Upper lobe of left lung (tissue), 6 donors: Measurements from ENCODE around the gene SLC6A18. TPM values are rescaled to one million over a fixed set of nuclear protein-coding genes. Genes with fewer than 3 reads are reported as not detected.
A peak's percentile ranks its signal among the peaks of the same experiment; 100 is the strongest.

Experiments used
- ATAC-seq, 2 donors: fragments of 200-7000 bp; cut with Tn5 transposase; one replicate each; pipeline ENCODE4 v1.9.1; 2022; ENCODE audit warnings: mild to moderate bottlenecking in 2 of 2, moderate library complexity in 2 of 2; ENCODE audit not compliant: low FRiP score in 2 of 2
- DNase-seq, 2 donors: peaks; one replicate each; pipeline ENCODE4 v3.0.0-alpha.2; 2019 to 2020
- H3K27ac ChIP-seq, 4 donors: fragments of 200-600 bp; sonication (generic); one replicate each; pipeline ENCODE4 v1.5.1; 2016 to 2019
- H3K27me3 ChIP-seq, 4 donors: fragments of 200-600 bp; sonication (generic); one replicate each; pipeline ENCODE4 v1.5.1; 2017 to 2019
- H3K36me3 ChIP-seq, 4 donors: fragments of 200-600 bp; sonication (generic); one replicate each; pipeline ENCODE4 v1.5.1; 2016 to 2019
- H3K4me1 ChIP-seq, 4 donors: fragments of 200-600 bp; sonication (generic); one replicate each; pipeline ENCODE4 v1.5.1; 2018 to 2019
- H3K4me3 ChIP-seq, 4 donors: fragments of 200-600 bp; sonication (generic); one replicate each; pipeline ENCODE4 v1.5.1; 2017 to 2019; ENCODE audit warnings: mild to moderate bottlenecking in 2 of 4, moderate library complexity in 1 of 4
- H3K9me3 ChIP-seq, 4 donors: fragments of 200-600 bp; sonication (generic); one replicate each; pipeline ENCODE4 v1.5.1; 2018 to 2019
- EP300 ChIP-seq, 4 donors: sonication (generic); formaldehyde crosslinking; IDR thresholded peaks; one replicate each; pipeline ENCODE4 v1.5.1; 2017; ENCODE audit warnings: antibody characterized with exemption in 4 of 4, control low read depth in 2 of 4
- POLR2A ChIP-seq, 4 donors: fragments of 450-650 bp; IDR thresholded peaks; one replicate each; pipeline ENCODE4 v1.5.1; 2016 to 2017; ENCODE audit warnings: antibody characterized with exemption in 4 of 4, mild to moderate bottlenecking in 2 of 4
- POLR2AphosphoS5 ChIP-seq, 2 donors: sonication (generic); formaldehyde crosslinking; IDR thresholded peaks; one replicate each; pipeline ENCODE4 v1.5.1; 2017; ENCODE audit warnings: antibody characterized with exemption in 2 of 2
- WGBS, 2 donors: methylation state at CpG; one replicate each; pipeline ENCODE4 v1.1.5; 2017 to 2018; 5-methylcytosine and 5-hydroxymethylcytosine counted together
- total RNA-seq, 6 donors: library from RNA; depleted of rRNA in 4 of 6; stranded (reverse); fragments of >200 nt in 4 of 6; gene quantifications; one replicate each; pipeline versions ENCODE4 v1.1.0 to v1.2.1, GENCODE V29; 2016 to 2021
- TF ChIP-seq, protein P1 (sequence below), 6 experiments: fragments of 450-650 bp in 4 of 6; fragments of 200-600 bp in 2 of 6; sonication (generic) in 2 of 6; IDR thresholded peaks; one replicate each; pipeline ENCODE4 v1.5.1; 2016 to 2019; ENCODE audit warnings: antibody characterized with exemption in 6 of 6
- donor health status: DM: no; HTN: no; CAD: no; lungs with moderate emphysema.
- donor health status: DM: no; HTN: yes; CAD: no; lungs with severe emphysema.

Gene SLC6A18
- total RNA-seq, 6 donors from 2014 or later, result not detected

GRCh38 chr5:1207555-1207954 lies 17.6 kb upstream of the SLC6A18 start:
- WGBS, 2 donors, result 65 to 71% methylated on average over 6 of the region's 6 CpGs
- H3K4me3 ChIP-seq, result no peak overlapping the region
- H3K9me3 ChIP-seq, result no peaks in the 10 kb centered on the region

DNA sequence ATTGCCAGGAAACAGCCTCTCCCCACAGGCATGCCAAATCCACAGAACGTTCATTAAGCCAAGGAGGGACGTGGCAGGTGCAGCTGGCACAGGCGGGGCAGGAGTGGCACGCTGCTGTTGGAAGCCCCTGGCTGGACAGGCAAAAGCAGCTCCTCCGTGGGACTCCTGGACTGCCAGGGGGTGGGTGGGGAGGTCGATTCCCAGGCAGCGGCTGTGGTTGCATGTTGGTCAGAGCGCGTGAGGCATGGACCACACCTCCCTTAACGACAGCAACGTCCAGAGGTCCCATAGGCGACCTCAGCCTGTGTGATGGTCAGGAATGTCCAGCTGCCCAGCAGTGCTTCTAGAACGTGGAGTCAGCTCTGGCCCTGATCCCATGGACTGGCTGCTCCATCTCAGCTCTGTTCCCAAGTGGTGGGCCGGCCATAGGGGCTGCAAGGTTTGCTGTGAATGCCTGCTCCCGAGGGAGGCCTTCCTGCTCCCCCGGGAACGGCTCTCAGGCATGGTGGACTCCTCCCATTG lies 16.9 kb upstream of the SLC6A18 start:
- no peak overlapping the region for H3K27ac ChIP-seq
- peaks cover 0 to 4% (median 0%) of the 10 kb centered on the region in 4 donors for H3K4me1 ChIP-seq
- ATAC-seq (no peak), DNase-seq (peak in 1 of 2 donors; percentile 56)
- H3K4me3 ChIP-seq, result no peak overlapping the region
- TF ChIP-seq POLR2A (IDR thresholded peaks at IDR 0.05) (no peak), EP300 (IDR thresholded peaks at IDR 0.05) (no peak), POLR2AphosphoS5 (IDR thresholded peaks at IDR 0.05) (no peak)
- TF ChIP-seq, protein P1, sequence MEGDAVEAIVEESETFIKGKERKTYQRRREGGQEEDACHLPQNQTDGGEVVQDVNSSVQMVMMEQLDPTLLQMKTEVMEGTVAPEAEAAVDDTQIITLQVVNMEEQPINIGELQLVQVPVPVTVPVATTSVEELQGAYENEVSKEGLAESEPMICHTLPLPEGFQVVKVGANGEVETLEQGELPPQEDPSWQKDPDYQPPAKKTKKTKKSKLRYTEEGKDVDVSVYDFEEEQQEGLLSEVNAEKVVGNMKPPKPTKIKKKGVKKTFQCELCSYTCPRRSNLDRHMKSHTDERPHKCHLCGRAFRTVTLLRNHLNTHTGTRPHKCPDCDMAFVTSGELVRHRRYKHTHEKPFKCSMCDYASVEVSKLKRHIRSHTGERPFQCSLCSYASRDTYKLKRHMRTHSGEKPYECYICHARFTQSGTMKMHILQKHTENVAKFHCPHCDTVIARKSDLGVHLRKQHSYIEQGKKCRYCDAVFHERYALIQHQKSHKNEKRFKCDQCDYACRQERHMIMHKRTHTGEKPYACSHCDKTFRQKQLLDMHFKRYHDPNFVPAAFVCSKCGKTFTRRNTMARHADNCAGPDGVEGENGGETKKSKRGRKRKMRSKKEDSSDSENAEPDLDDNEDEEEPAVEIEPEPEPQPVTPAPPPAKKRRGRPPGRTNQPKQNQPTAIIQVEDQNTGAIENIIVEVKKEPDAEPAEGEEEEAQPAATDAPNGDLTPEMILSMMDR (IDR thresholded peaks at IDR 0.05), result no peak
- 60 to 71% methylated on average over 12 to 17 of the region's 17 CpGs for WGBS, 2 donors
- H3K36me3 ChIP-seq, result no peaks in the 10 kb centered on the region
- H3K9me3 ChIP-seq, result no peaks in the 10 kb centered on the region
- no peaks in the 10 kb centered on the region for H3K27me3 ChIP-seq

More at GRCh38 chr5:1207555-1207954, 17.6 kb upstream of the SLC6A18 start:
- Histone ChIP-seq H3K36me3 (no peaks in the 10 kb centered on the region), H3K27ac (no peak overlapping the region), H3K27me3 (no peaks in the 10 kb centered on the region), H3K4me1 (peaks cover 0 to 4% (median 0%) of the 10 kb centered on the region in 4 donors)
- DNase-seq, result no peak
- no peak for ATAC-seq
- TF ChIP-seq EP300 (IDR thresholded peaks at IDR 0.05), result no peak
- no peak for TF ChIP-seq POLR2AphosphoS5 (IDR thresholded peaks at IDR 0.05)
- no peak for TF ChIP-seq POLR2A (IDR thresholded peaks at IDR 0.05)
- TF ChIP-seq, protein P1 (IDR thresholded peaks at IDR 0.05), result no peak

GRCh38 chr5:1208743-1209488 lies 16.3 kb upstream of the SLC6A18 start:
- Histone ChIP-seq H3K4me3 (no peak overlapping the region), H3K36me3 (no peaks in the 10 kb centered on the region), H3K27me3 (no peaks in the 10 kb centered on the region), H3K4me1 (peaks cover 0 to 4% (median 0%) of the 10 kb centered on the region in 4 donors), H3K9me3 (no peaks in the 10 kb centered on the region), H3K27ac (no peak overlapping the region)
- ATAC-seq, result peak in 1 of 2 donors; percentile 13
- DNase-seq, result peak in 1 of 2 donors; percentile 81
- TF ChIP-seq POLR2A (IDR thresholded peaks at IDR 0.05), result no peak
- TF ChIP-seq, protein P1 (IDR thresholded peaks at IDR 0.05), result peak in 3 of 6 experiments; percentile 10 to 41 (median 10)
- WGBS, 2 donors, result 44 to 79% methylated on average over 4 to 24 of the region's 24 CpGs

GRCh38 chr5:1209489-1209852 lies 15.7 kb upstream of the SLC6A18 start:
- no peaks in the 10 kb centered on the region for H3K36me3 ChIP-seq
- peaks cover 0 to 4% (median 0%) of the 10 kb centered on the region in 4 donors for H3K4me1 ChIP-seq
- no peak for ATAC-seq
- no peak overlapping the region for H3K4me3 ChIP-seq
- no peaks in the 10 kb centered on the region for H3K9me3 ChIP-seq
- no peak for DNase-seq
- 62 to 83% methylated on average over 2 of the region's 2 CpGs for WGBS, 2 donors
- no peaks in the 10 kb centered on the region for H3K27me3 ChIP-seq
- TF ChIP-seq POLR2AphosphoS5 (IDR thresholded peaks at IDR 0.05) (no peak), POLR2A (IDR thresholded peaks at IDR 0.05) (no peak), EP300 (IDR thresholded peaks at IDR 0.05) (no peak)
- TF ChIP-seq, protein P1 (IDR thresholded peaks at IDR 0.05), result no peak
- H3K27ac ChIP-seq, result no peak overlapping the region
